ENCODE data around the gene AK4. TPM values are rescaled to one million over a fixed set of nuclear protein-coding genes. Genes with fewer than 3 reads are reported as not detected.
A peak's percentile ranks its signal among the peaks of the same experiment; 100 is the strongest.

AK4 gene
- total RNA-seq, 4 donors from 2014 or later, result 39.9 to 83.2 (median 49.0) TPM

DNA sequence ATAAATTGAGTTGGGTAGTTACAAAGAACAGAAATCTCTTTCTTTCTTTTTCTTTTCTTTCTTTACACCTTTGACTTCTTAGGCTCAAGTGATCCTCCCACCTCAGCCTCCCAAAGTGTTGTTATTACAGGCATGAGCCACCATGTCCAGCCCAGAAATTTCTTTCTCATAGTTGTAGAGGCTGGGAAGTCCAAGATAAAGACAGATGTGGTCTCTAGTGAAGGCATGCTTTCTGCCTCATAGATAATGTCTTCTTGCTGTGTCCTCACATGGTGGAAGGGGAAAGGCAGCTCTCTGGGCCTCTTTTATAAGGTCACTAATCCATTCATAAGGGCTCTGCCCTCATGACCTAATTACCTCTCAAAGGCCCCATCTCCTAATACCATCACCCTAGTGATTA is 97.3 kb downstream of the AK4 start:
- H3K4me3 ChIP-seq (ENCODE audit: low read depth, poor library complexity, severe bottlenecking), result no peak overlapping the region
- DNase-seq (ENCODE audit: low spot score in 2 of 2), result no peak
- intact Hi-C loops (cut with DNase I; ENCODE audit: low total_unique reads), result loop anchor here (10.0 kb wide), 1 partner anchor 440 kb away; no protein-coding TSS in a partner anchor
- TF ChIP-seq, protein P1, sequence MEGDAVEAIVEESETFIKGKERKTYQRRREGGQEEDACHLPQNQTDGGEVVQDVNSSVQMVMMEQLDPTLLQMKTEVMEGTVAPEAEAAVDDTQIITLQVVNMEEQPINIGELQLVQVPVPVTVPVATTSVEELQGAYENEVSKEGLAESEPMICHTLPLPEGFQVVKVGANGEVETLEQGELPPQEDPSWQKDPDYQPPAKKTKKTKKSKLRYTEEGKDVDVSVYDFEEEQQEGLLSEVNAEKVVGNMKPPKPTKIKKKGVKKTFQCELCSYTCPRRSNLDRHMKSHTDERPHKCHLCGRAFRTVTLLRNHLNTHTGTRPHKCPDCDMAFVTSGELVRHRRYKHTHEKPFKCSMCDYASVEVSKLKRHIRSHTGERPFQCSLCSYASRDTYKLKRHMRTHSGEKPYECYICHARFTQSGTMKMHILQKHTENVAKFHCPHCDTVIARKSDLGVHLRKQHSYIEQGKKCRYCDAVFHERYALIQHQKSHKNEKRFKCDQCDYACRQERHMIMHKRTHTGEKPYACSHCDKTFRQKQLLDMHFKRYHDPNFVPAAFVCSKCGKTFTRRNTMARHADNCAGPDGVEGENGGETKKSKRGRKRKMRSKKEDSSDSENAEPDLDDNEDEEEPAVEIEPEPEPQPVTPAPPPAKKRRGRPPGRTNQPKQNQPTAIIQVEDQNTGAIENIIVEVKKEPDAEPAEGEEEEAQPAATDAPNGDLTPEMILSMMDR (IDR thresholded peaks at IDR 0.05), result no peak
- TF ChIP-seq POLR2A (IDR thresholded peaks at IDR 0.05), result no peak

DNA sequence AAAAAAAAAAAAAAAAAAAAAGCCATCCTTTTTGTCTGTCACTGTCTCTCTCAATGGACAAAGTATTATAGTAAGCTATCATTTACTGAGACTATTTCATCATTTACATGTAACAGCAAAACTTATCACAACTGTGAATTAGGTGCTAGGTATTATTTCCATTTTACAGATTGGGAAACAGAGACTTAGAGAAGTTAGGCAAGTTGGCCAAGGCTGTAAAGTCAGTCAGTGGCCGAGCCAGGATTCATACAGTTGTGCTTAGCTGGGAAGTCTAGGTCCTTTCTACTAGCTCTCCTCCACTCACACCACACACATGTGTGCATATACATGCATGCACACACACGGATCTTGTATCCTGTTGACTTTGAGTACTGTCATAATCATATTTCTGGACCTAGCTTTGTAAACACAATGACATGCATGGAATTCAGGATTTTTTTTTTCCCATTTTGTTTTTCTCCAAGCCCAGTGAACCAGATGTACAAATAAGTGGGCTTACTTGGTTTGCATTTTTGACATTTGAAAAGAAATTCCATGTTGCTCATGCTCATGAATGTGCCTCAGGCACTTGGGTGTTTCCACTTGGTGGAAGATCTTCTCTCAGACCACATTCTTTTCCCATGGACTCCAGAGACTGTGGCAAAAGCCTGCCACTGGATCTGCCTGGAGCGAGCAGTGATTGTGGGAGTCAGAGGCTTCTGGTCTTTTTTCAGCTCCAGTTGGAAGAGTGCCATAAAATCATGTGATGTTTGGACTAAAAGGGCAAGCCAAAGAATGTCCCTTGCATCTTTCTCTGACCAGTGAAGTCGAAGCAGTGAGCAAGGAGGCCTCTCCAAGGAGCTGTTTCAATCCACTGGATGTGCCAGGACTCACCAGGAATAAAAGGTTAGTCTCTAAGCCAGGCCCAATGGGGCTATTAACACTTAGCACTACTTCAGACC is 99.7 kb downstream of the AK4 start:
- WGBS, 2 donors, result 52 to 57% methylated on average over 4 of the region's 4 CpGs
- peak in 1 of 2 donors; percentile 40 for DNase-seq (ENCODE audit: low spot score in 2 of 2)
- H3K4me3 ChIP-seq (ENCODE audit: low read depth, poor library complexity, severe bottlenecking), result no peak overlapping the region
- intact Hi-C loops (cut with DNase I; ENCODE audit: low total_unique reads), result loop anchor here (10.0 kb wide), 1 partner anchor 437 kb away; no protein-coding TSS in a partner anchor
- TF ChIP-seq, protein P1 (IDR thresholded peaks at IDR 0.05), result no peak
- no peak for TF ChIP-seq POLR2A (IDR thresholded peaks at IDR 0.05)

DNA sequence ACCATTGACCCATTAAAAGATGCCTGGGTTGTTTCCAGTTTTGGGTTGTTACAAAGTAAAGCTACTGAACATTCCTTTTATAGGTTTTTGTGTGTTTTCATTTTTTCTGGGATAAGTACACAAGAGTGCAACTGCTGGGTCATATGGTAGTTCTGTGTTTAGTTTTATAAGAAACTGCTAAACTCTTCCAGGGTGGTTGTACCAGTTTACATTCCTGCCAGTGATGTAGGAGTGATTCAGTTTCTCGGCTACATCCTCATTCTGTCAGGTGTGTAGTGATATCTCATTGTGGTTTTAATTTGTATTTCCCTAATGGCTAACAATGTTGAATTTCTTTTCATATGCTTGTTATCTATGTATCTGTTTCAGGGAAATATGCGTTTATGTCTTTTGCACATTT is 102.8 kb downstream of the AK4 start:
- no peak overlapping the region for H3K4me3 ChIP-seq (ENCODE audit: low read depth, poor library complexity, severe bottlenecking)
- intact Hi-C loops (cut with DNase I; ENCODE audit: low total_unique reads), result no loop called here
- 82 to 85% methylated on average over 2 of the region's 2 CpGs for WGBS, 2 donors
- no peak for DNase-seq (ENCODE audit: low spot score in 2 of 2)
- TF ChIP-seq, protein P1 (IDR thresholded peaks at IDR 0.05), result no peak
- TF ChIP-seq POLR2A (IDR thresholded peaks at IDR 0.05), result no peak

- 2 to 3% methylated on average over 15 of the region's 15 CpGs for WGBS, 2 donors
- H3K4me3 ChIP-seq (ENCODE audit: low read depth, poor library complexity, severe bottlenecking), result no peak overlapping the region
- TF ChIP-seq, protein P1 (IDR thresholded peaks at IDR 0.05), result no peak
- no peak for TF ChIP-seq POLR2A (IDR thresholded peaks at IDR 0.05)
- no peak for DNase-seq (ENCODE audit: low spot score in 2 of 2)
- intact Hi-C loops (cut with DNase I; ENCODE audit: low total_unique reads), result no loop called here
These were observed 105.9 kb downstream of the AK4 start for GRCh38 chr1:65253800-65254319.

DNA sequence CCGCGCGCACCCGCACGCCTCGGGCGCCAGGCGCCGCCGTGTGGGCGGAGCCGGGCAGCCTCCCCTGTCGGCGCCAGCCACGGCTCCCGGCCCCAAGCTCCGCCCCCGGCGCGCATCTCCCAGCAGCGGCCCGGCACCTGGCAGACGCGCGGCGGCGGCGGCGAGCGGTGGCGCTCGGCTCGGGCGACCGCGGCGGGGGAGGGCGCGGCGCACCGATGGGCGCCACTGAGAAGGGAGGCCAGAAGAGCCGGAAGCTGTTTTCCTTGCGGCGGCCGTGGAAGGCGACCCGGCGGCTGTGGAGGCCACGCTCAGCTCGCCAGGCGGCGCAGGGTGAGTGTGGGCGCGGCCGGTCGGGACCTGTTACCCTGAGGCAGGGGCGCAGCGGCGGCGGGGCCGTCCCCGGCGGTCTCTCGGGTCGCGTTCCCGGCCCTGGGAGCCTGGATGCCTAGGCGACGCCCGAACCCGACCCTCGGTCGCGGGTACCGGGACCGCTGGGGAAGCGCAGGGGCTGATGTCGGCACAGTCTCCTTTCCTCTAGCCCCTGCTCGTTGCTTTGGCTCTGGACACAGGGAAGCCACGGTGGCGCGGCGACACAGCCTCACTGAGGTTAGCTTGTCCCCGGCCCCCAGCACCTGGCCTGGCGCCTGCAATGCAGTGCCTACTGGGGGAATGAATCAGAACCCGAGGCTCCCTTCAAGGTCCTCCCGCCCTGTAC is 106.5 kb downstream of the AK4 start:
- TF ChIP-seq, protein P1 (IDR thresholded peaks at IDR 0.05), result no peak
- peak; percentile 38 to 93 for DNase-seq (ENCODE audit: low spot score in 2 of 2)
- WGBS, 2 donors, result 0 to 1% methylated on average over 18 to 44 of the region's 88 CpGs
- intact Hi-C loops (cut with DNase I; ENCODE audit: low total_unique reads), result no loop called here
- peak overlapping the region; percentile 74 for H3K4me3 ChIP-seq (ENCODE audit: low read depth, poor library complexity, severe bottlenecking)

All from lower leg skin (tissue), 4 donors.